Left lung (tissue), 10 donors: ENCODE results near the gene LDAF1. TPM values are rescaled to one million over a fixed set of nuclear protein-coding genes. Genes with fewer than 3 reads are reported as not detected.

ENCODE experiments used
- ATAC-seq: fragments of 200-7000 bp; cut with Tn5 transposase; one replicate; pipeline ENCODE4 v1.9.1; 2020; ENCODE audit warnings: moderate library complexity
- DNase-seq, 4 donors: peaks; one replicate each; pipeline ENCODE4 v3.0.0-alpha.2; 2013 to 2020
- H3K27ac ChIP-seq, 2 donors: fragments of 200-600 bp; sonication (generic) in 1 of 2; one replicate each; pipeline versions ENCODE4 v1.5.0 to v1.8.0; 2020 to 2021
- H3K27me3 ChIP-seq, 2 donors: fragments of 200-600 bp; sonication (generic) in 1 of 2; one replicate each; pipeline versions ENCODE4 v1.5.0 to v1.8.0; 2020 to 2021
- H3K36me3 ChIP-seq, 2 donors: fragments of 200-600 bp; sonication (generic) in 1 of 2; one replicate each; pipeline versions ENCODE4 v1.5.0 to v1.8.0; 2020 to 2021
- H3K4me1 ChIP-seq, 2 donors: fragments of 200-600 bp; one replicate each; pipeline ENCODE4 v1.8.0; 2021
- H3K4me3 ChIP-seq, 2 donors: fragments of 200-600 bp; sonication (generic) in 1 of 2; one replicate each; pipeline versions ENCODE4 v1.5.0 to v1.8.0; 2020 to 2021; ENCODE audit warnings: mild to moderate bottlenecking in 1 of 2
- H3K9me3 ChIP-seq, 2 donors: fragments of 200-600 bp; sonication (generic) in 1 of 2; one replicate each; pipeline versions ENCODE4 v1.5.0 to v1.8.0; 2020 to 2021
- intact Hi-C, 2 donors: fragments of 100-400 bp; cut with DNase I; formaldehyde crosslinking; loops; one replicate each; pipeline versions ENCODE4 v1.11.2 to v1.14.2; 2022
- polyA plus RNA-seq, 6 donors: library from polyadenylated mRNA; unstranded; fragments of 120-200 nt; gene quantifications; one replicate each; pipeline ENCODE4 v1.2.1, GENCODE V29; 2013; ENCODE audit not compliant: insufficient read length in 6 of 6
- total RNA-seq, 2 donors: library from RNA; stranded (reverse); fragmentation: NEBNext Ultra II Directional; extraction: Animal tissue kit (Norgen Biotek cat#: 25700); gene quantifications; one replicate each; pipeline ENCODE4 v1.2.1, GENCODE V29; 2021
- TF ChIP-seq, protein P1 (sequence below), 2 donors: fragments of 200-600 bp; sonication (generic) in 1 of 2; IDR thresholded peaks; one replicate each; pipeline versions ENCODE4 v1.5.0 to v1.8.0; 2021; ENCODE audit warnings: antibody characterized with exemption in 2 of 2
- donor health status: DM: no; HTN: yes; CAD: no.
- donor health status: DM: no; HTN: no; CAD: no.

Gene LDAF1
- total and polyA plus RNA-seq, 8 donors, result 27.9 to 48.5 (median 38.2) TPM

DNA sequence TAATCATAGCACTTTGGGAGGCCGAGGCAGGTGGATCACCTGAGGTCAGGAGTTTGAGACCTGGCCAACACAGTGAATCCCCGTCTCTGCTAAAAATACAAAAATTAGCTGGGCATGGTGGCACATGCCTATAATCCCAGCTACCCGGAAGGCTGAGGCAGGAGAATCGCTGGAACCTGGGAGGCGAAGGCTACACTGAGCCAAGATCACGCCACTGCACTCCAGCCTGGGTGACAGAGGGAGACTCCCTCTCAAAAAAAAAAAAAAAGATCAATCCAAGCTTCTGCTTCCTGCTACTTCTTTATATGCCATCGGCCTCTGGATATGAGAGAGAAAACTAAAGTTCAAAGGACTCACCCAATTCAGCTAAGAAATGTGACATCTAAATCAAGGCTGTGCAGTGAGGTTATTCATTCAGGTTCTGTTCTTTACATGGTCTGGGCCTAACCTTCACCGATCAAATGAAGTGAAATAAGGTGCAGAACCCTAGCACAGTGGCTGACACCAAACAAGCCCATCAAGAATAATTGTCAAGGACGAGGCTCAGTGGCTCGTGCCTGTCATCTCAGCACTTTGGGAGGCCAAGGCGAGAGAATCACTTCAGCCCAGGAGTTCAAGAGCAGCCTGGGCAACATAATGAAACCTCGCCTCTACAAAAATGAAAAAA, 27.3 kb downstream of the LDAF1 start:
- H3K27ac ChIP-seq, result no peak overlapping the region
- H3K36me3 ChIP-seq, result peaks cover 0 to 18% of the 10 kb centered on the region in 2 donors
- peaks cover 0 to 5% of the 10 kb centered on the region in 2 donors for H3K4me1 ChIP-seq
- DNase-seq (no peak), ATAC-seq (no peak)
- TF ChIP-seq, protein P1, sequence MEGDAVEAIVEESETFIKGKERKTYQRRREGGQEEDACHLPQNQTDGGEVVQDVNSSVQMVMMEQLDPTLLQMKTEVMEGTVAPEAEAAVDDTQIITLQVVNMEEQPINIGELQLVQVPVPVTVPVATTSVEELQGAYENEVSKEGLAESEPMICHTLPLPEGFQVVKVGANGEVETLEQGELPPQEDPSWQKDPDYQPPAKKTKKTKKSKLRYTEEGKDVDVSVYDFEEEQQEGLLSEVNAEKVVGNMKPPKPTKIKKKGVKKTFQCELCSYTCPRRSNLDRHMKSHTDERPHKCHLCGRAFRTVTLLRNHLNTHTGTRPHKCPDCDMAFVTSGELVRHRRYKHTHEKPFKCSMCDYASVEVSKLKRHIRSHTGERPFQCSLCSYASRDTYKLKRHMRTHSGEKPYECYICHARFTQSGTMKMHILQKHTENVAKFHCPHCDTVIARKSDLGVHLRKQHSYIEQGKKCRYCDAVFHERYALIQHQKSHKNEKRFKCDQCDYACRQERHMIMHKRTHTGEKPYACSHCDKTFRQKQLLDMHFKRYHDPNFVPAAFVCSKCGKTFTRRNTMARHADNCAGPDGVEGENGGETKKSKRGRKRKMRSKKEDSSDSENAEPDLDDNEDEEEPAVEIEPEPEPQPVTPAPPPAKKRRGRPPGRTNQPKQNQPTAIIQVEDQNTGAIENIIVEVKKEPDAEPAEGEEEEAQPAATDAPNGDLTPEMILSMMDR (IDR thresholded peaks at IDR 0.05), result no peak
- no peaks in the 10 kb centered on the region for H3K9me3 ChIP-seq
- no peaks in the 10 kb centered on the region for H3K27me3 ChIP-seq
- H3K4me3 ChIP-seq, result no peak overlapping the region
- intact Hi-C loops, result loop anchor here in 1 of 2 donors (10.0 kb wide), 1 partner anchor 109 kb away; no protein-coding TSS in a partner anchor

DNA sequence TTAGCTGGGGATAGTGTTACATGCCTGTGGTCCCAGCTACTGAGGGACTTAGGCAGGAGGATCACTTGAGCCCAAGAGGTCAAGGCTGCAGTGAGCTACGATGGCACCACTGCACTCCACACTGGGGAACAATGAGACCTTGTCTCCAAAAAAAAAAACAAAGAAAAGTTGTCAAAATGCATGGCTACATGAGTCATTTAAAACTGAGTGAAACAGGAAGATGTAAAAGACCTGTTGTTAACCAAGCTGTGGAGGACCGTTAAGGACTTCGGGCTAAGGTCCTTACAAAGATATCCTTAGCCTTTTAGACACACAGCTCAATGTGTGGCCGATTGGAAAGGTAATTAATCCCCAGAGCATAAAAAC, 27.8 kb downstream of the LDAF1 start:
- Histone ChIP-seq H3K27me3 (no peaks in the 10 kb centered on the region), H3K4me1 (peaks cover 0 to 5% of the 10 kb centered on the region in 2 donors), H3K27ac (no peak overlapping the region), H3K9me3 (no peaks in the 10 kb centered on the region), H3K4me3 (no peak overlapping the region), H3K36me3 (peaks cover 0 to 13% of the 10 kb centered on the region in 2 donors)
- intact Hi-C loops, result loop anchor here in 1 of 2 donors (10.0 kb wide), 1 partner anchor 108 kb away; no protein-coding TSS in a partner anchor
- no peak for DNase-seq
- TF ChIP-seq, protein P1 (IDR thresholded peaks at IDR 0.05), result no peak
- no peak for ATAC-seq

DNA sequence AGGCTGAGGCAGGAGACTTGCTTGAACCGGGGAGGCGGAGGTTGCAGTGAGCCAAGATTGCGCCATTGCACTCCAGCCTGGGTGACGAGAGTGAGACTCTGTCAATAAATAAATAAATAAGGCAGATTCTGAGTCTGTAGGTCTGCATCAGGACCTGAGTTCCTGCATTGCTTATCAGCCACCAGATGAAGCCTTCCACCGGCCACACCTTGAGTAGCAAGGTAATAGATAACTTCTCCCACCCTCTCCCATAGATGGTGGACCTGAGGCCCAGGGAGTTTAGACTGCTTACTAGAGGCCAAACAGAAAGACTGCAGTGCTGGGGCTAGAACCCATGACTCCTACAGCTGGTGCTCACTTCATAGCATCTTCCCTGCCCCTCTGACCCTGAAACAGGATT, 30.8 kb downstream of the LDAF1 start:
- ATAC-seq, result no peak
- Histone ChIP-seq H3K4me3 (no peak overlapping the region), H3K36me3 (no peaks in the 10 kb centered on the region), H3K27ac (no peak overlapping the region), H3K9me3 (peaks cover 0 to 3% of the 10 kb centered on the region in 2 donors), H3K4me1 (peaks cover 0 to 5% of the 10 kb centered on the region in 2 donors), H3K27me3 (no peaks in the 10 kb centered on the region)
- intact Hi-C loops, result loop anchor here in 1 of 2 donors (10.0 kb wide), 1 partner anchor 105 kb away; no protein-coding TSS in a partner anchor
- TF ChIP-seq, protein P1 (IDR thresholded peaks at IDR 0.05), result no peak
- DNase-seq, result no peak

DNA sequence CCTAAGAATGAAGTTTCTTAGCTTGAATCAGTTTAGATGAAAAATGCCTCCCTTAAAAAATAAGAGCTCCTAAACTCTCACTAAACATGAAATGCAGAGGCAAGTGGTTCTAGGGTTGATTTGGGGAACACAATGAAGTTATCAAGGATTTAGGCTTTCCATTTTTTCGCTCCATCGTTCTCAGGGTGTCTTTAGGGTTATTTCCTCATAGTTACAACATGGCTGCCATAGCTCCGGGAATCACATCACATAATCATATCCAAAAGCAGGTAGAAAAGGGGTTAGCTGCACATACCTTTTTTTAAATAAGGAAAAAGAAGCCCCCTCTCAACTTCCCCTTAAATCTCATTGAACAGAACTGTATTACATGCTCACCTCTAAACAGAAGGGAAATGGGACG, 31.5 kb downstream of the LDAF1 start:
- intact Hi-C loops, result no loop called here
- ATAC-seq (no peak), DNase-seq (no peak)
- Histone ChIP-seq H3K27me3 (no peaks in the 10 kb centered on the region), H3K36me3 (no peaks in the 10 kb centered on the region), H3K4me3 (no peak overlapping the region), H3K27ac (no peak overlapping the region), H3K4me1 (peaks cover 0 to 5% of the 10 kb centered on the region in 2 donors), H3K9me3 (peaks cover 0 to 3% of the 10 kb centered on the region in 2 donors)
- TF ChIP-seq, protein P1 (IDR thresholded peaks at IDR 0.05), result no peak

DNA sequence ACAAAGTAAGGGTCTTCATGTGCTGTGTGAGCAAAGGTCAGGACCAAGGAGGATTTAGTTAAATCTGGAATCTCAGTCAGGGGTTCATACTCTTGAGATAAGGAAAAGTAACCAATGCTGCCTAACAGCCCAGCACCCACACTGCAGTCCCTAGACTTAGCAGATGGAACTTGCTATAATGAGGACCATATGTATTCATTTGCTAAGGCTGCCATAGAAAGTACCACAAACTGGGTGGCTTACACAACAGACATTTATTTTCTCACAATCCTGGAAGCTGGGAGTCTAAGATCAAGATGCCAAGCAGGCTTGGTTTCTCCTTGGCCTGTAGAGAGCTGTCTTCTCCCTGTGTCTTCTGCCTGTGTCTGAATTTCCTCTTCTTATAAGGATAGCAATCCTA, 32.1 kb downstream of the LDAF1 start:
- Histone ChIP-seq H3K9me3 (peaks cover 0 to 3% of the 10 kb centered on the region in 2 donors), H3K27me3 (peaks cover 0 to 4% of the 10 kb centered on the region in 2 donors), H3K27ac (no peak overlapping the region), H3K4me3 (no peak overlapping the region), H3K36me3 (no peaks in the 10 kb centered on the region), H3K4me1 (peaks cover 0 to 5% of the 10 kb centered on the region in 2 donors)
- TF ChIP-seq, protein P1 (IDR thresholded peaks at IDR 0.05), result no peak
- no peak for ATAC-seq
- intact Hi-C loops, result no loop called here
- DNase-seq, result no peak
